Choroid plexus epithelial cell (primary cell): ENCODE results near the gene TAS2R50.

Experiments
- DNase-seq: peaks from one replicate; pipeline ENCODE4 v3.0.0-alpha.2; 2010; ENCODE audit warnings: low read depth
- H3K4me3 ChIP-seq: 2 replicates; pipeline ENCODE4 v1.5.1; 2011; ENCODE audit warnings: low read depth, mild to moderate bottlenecking, control low read depth, low read length, moderate library complexity
- TF ChIP-seq, protein P1 (sequence below): conservative IDR thresholded peaks from 2 replicates; pipeline ENCODE4 v1.5.1; 2011; ENCODE audit warnings: low read depth, mild to moderate bottlenecking, control low read depth, inconsistent platforms, low read length, moderate library complexity

TAS2R50 gene

DNA sequence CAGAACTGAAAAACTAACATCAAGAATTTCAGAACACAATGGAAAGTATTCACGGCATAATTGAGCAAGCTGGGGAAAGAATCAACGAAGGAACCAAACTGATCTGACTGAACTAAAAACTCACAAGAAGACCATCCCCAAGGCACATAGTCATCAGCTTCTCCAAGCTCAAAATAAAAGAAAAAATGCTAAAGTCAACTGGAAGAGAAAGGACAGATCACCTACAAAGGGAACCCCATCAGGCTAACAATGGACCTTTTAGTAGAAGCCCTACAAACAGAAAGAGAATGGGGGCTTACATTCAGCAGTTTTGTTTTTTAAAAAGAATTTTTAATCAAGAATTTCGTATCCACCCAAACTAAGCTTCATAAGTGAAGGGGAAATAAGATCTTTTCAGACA lies 11.7 kb downstream of the TAS2R50 start:
- TF ChIP-seq, protein P1, sequence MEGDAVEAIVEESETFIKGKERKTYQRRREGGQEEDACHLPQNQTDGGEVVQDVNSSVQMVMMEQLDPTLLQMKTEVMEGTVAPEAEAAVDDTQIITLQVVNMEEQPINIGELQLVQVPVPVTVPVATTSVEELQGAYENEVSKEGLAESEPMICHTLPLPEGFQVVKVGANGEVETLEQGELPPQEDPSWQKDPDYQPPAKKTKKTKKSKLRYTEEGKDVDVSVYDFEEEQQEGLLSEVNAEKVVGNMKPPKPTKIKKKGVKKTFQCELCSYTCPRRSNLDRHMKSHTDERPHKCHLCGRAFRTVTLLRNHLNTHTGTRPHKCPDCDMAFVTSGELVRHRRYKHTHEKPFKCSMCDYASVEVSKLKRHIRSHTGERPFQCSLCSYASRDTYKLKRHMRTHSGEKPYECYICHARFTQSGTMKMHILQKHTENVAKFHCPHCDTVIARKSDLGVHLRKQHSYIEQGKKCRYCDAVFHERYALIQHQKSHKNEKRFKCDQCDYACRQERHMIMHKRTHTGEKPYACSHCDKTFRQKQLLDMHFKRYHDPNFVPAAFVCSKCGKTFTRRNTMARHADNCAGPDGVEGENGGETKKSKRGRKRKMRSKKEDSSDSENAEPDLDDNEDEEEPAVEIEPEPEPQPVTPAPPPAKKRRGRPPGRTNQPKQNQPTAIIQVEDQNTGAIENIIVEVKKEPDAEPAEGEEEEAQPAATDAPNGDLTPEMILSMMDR: no peak
- H3K4me3 ChIP-seq: no peak overlapping the region
- DNase-seq: no peak

DNA sequence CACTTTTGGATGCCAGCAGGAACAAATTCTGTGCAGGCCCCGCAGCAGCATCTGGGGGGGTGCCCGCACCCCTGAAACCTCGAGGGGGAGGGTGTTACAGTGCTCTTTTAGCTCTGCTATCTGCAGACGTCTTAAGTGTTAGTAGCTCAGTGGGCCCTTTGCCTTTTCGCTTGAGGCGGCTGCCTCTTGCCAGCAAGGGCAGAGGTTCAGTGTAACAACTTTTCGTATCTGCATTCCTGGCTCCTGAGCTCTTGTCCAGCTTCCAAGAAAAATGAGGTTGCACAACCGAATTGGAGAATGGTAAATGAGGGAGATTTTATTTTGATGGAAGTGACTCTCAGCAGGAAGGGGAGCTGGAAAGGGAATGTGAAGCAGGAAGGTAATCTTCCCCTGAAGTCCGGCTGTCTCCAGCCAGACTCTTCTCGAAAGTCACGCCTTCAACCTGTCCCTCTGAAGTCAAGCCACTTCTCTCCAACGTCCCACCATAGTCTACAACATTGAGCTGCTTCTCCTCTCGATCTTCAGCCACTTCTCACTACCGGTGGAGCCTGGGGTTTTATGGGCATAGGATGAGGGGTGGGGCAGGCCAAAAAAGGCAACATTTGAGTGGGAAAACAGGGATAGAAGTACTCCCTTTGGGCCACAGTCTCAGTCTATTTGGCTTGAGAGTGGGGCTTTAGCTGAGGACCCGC lies 17.8 kb downstream of the TAS2R50 start:
- DNase-seq: peak; percentile 77
- H3K4me3 ChIP-seq: no peak overlapping the region
- TF ChIP-seq, protein P1: no peak

DNA sequence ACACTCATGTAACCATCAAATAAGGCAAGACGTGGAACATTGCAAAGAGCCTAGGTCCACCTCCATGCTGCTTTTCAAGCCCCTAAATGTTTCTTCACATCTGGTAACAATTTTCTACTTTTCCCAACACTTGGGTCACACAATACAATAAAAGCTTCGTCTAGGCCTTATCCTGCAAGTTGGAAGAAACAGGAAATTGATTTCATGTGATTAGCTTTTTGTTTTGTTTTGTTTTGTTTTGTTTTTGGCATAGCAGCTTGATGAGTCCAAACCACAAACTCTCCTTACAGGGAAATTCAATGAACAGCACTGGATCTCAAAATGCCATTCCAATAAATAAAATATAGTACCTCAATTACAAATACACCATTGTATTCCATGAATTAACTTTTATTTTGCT lies 19.3 kb downstream of the TAS2R50 start:
- TF ChIP-seq, protein P1: no peak
- peak; percentile 61 for DNase-seq
- H3K4me3 ChIP-seq: no peak overlapping the region

DNA sequence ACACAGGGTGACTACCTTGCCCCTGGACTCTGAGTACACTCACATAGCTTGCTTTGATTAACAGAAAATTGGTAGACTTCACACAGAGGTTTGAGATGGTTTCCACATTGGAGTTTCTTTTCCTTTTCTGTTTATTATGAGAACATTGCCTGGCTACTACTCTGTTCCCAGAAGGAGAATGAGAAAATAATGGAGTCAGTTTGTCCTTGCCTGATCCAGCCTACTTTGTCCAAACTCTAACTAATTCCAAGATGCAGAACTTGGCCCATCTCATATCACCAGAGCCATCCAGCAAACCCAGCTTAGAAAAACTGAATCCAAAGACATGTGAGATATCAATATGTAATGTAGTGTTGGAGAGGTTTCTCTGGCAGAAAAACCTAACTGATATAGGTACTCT lies 20.4 kb downstream of the TAS2R50 start:
- H3K4me3 ChIP-seq: no peak overlapping the region
- no peak for DNase-seq
- TF ChIP-seq, protein P1: no peak

DNA sequence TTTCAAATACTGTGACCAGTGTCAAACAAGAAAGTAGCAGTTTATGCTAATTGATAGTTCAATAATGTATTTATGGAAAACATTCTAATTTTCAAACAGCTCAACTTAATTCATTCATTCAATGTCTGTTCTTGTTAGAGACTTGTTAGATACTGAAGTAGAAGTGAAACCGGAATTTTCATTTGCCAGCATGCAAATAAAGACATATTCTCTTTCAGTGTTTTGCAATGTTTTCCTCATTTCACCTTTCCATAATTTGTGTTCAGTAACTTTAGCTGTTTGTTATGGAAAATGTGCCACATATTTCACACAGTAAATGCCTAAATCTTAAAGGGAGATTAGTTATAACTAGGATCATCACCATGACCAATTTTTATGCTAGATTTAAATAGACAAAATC lies 21.2 kb downstream of the TAS2R50 start:
- DNase-seq: peak; percentile 12
- TF ChIP-seq, protein P1: no peak
- H3K4me3 ChIP-seq: no peak overlapping the region

DNA sequence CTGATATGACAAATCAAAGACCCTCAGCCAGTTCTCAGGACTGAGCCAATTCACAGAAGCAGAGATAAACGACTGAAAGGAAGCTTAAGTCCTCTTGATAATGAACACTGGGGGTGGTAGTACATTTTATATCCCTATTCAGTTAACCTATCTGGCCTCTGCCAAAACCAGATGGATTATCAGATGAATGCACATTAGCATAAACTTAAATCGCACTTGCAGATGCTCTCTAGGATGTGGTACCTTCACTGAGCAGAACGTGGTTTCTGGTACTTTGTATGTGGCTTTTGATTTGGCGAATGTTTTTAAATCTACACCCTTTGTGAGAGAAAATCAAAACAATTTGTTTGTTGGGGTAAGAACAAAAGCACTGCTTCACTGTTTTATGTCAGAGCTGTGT lies 26.5 kb downstream of the TAS2R50 start:
- no peak overlapping the region for H3K4me3 ChIP-seq
- DNase-seq: no peak
- TF ChIP-seq, protein P1: no peak

DNA sequence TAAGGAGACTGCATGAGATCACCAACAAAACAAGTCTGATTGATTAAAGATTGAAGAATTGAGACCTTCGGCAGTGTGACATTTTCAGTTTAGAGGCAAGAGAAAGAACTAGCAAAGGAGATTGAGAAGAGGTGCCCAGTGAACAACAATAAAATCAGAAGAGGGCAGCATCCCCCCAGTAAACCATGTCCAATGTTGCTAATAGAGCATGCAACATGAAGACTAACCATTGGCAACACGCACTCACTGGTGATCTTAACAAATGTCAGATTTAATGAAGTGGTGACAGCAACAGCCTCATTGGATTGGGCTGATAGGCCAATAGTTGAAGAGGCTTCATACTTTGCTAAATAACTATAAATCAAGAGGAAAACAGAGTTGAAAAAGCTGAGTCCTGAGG lies 26.9 kb downstream of the TAS2R50 start:
- DNase-seq: peak; percentile 19
- H3K4me3 ChIP-seq: no peak overlapping the region
- TF ChIP-seq, protein P1: no peak
